ENCODE measurements around the gene DLGAP4.
"Not testable (repeated sequence)": the region's sequence is repeated elsewhere in the genome, so short reads cannot be mapped to it uniquely, and the experiment has no call there.

DLGAP4 gene

DNA sequence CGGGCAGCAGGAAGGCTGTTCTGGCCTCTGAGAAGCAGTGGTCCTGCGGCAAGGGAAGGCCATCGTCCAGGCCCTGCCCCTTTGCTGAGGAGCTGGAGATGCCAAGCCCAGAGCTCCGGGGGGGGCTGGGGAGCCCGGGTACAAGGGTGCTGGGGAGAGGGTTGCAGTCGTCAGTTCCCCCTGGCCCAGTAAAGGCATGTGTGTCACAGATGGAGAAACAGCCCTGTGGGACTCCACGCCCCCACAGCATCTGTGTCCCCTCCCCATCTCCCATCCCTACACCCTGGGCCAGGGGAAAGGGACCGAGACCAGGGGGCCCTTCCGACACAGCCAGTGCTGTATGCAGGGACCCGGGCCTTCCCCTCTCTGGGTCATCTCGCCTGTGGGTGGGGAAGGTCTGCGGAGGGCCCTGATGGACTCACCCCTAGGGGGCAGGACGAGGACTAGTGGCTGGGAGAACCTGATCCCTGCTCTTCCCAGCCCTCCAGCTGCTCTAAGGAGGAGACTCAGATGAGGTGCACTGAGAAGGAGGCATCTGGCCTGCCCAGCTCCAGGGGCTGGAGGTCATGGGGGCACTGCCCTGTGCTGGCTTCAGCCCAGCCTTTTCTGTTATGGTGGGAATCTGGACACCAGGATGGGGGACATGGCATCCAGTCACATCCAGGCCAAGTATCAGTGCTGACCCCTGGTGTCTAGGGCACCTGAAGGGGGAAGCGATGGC, 235.8 kb downstream of the DLGAP4 start:
- DNase-seq (ENCODE audit: low read depth), result no peak

DNA sequence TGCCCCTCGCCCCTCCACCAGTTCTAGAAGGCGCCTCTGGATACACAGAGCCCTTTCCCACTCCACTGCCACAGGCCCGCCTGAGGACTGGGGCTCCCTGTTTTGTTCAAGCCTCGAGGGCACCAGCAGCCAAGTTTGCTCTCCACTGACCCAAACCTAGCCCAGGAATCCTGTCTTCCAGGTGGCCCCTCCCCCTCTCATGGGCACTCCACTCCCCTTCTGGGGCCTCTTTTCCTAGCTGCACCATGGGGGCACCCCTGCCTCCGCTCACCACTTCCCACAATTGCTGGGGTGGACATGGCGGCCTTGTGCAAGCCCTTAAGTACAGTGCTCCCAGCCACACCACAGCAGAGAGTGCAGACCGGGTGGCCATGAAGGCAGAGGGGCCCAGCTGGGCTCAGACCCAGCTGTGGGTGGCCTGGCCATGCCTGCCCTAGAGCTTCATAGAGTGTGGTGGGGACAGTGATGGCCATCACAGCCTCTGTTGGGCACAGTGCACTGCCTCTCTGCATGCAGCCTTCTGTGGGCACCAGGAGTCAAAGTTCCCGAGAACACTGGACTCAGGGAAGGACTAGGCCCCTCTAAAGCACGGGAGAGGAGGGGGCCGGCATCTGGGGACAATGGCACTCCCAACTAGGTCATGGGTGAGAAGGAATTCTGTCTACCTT, 236.5 kb downstream of the DLGAP4 start:
- DNase-seq (ENCODE audit: low read depth), result no peak

DNA sequence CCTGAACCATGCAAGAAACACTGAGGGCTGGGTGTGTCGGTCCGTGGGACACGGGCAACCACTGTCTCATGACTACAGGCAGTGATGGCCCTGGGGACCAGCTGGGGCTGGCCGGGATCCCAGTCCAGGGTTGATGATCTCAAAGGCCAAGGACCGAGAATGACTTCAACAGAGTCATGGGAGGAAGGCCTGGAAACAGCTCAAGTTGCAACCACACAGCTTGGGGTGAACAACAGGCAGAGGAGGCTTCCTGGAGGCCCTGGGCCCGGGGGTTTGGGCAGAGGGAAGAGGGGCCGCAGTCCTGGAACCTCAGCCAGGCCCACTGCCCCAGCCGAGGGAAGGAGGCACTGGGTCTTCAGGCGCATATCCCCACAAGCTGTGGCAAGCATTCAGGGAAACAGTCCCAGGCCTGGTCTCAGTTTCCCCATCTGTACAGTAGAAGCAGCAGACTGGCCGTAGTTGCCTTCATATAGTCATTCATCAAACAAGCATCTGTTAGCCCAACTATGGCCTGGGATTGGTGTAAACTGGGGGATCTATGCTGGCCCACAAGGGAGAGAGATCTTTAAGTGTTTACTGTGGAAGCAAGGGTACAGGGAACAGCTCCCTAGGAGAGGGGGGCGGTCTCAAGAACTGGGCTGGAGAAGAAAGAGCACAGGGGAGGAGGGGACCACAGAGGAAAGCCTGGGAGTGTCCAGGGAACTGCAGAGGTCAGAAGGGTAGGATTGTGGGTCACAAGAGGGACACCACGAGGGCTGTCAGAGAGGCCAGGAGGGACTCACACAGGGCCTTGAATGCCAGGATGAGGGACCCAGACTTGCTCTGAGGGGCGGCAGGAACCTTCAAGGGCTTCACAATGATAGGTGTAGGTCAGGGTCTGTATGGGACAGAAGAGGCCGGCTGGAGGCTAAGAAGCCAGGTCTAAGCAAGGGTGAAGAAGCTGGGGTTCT, 237.3 kb downstream of the DLGAP4 start:
- DNase-seq (ENCODE audit: low read depth), result peak; percentile 45

DNA sequence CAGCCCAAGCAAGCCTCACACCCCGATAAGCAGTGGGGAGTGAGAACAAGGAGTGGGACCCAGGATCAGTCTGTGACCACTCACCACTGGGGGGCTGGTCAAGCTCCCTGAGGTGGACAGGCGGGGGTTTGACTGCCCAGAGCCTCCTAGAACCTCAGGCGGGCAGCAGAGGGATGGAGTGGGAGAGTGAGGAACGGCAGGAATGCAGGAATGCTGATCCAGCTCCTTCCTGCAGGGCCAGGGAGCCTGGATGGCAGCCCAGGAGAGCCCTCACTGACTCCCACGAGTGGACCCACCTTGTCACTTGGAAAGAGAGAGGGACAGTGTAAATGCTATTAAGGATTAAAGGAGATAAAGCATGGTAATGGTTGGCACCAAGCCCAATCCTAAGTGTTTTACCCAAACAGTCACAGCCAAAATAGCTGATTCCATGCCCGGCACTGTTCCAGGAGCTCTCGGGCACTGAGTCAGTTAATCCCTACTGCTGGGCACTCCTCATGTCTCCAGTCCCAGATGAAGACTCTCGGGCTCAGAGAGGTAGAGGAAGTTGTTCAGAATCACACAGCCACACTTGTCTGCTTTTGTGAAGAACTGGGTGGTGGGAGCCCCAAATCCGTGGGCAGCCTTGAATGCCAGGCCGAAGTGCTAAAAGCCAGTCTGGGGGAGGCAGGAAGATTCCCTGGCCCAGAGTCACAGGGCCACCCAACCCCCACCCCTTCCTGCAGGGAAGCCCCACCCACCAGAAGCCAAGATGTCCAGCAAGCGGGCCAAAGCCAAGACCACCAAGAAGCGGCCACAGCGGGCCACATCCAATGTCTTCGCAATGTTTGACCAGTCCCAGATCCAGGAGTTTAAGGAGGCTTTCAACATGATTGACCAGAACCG, 238.2 kb downstream of the DLGAP4 start:
- peak; percentile 29 for DNase-seq (ENCODE audit: low read depth)

DNA sequence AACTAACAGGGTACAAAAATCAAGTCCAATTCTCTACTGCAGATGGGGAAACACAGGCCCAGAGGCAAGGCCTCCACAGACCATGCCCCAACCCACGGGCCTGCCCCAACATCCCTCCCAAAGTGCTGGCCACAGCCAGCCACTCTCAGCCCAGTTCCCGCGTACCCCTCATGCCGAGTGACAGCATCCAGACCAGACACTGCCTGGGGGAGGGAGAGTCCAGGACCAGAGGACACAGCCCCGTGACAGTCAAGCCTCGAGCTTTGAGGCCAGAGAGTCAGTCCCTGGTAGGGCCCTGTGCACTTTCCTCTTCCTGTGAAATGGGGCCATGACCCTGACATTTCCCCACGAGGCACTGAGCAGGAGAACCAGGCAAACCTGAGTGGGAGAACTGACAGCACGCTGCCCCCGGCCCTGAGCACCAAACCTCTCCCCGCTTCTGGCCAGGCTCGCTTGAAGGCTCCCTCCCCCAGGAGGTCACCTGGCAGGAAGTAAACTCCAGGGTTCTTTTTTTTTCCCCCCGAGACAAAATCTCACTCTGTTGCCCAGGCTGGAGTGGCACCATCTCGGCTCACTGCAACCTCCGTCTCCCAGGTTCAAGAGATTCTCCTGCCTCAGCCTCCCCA, 240.1 kb downstream of the DLGAP4 start:
- no peak for DNase-seq (ENCODE audit: low read depth)

DNA sequence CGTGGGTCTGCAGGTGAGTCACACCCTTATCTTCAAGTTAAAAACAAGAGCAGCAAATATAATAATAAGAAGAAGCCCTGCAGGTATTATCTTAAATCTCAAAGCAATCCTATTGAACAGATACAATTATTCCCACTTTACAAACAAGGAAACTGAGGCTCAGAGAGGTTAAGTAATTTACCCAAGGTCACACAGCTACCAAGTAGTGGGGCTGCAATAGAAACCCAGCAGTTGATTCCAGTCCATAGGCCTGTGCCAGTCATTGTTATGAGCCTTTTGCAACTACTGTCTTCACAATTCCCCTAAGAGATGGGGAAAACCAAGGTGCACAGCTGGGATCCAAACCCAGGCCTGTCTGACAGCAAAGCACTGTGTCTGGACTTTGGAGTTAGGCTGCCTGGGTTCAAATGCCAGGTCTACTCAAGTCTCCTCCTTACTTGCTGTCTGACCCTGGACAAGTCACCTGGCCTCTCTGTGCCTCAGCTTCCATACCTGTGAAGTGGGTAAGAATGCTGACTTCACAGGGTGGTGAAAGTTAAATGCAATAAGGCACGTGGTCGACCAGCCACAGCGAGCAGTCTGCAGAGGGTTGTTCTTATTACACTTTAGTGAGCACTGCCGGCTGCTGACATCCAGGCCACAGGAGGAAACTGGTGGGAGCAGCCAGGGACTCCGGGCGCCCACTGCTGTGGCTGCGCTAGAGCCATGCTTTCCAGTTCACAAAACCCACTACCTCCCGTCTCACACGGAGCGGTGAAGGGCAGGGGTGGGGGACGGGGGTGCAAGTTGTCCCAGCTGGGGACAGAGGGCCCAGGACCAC, 241.3 kb downstream of the DLGAP4 start:
- no peak for DNase-seq (ENCODE audit: low read depth)

DNA sequence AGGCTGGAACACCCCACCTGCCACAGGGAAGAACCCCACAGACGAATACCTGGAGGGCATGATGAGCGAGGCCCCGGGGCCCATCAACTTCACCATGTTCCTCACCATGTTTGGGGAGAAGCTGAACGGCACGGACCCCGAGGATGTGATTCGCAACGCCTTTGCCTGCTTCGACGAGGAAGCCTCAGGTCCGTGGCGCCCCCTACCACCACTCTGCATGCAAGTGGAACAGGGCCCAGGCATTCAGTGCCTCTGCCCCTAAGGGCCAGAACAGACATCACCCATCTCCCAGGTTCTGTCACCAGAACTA, 241.8 kb downstream of the DLGAP4 start:
- no peak for DNase-seq (ENCODE audit: low read depth)

DNA sequence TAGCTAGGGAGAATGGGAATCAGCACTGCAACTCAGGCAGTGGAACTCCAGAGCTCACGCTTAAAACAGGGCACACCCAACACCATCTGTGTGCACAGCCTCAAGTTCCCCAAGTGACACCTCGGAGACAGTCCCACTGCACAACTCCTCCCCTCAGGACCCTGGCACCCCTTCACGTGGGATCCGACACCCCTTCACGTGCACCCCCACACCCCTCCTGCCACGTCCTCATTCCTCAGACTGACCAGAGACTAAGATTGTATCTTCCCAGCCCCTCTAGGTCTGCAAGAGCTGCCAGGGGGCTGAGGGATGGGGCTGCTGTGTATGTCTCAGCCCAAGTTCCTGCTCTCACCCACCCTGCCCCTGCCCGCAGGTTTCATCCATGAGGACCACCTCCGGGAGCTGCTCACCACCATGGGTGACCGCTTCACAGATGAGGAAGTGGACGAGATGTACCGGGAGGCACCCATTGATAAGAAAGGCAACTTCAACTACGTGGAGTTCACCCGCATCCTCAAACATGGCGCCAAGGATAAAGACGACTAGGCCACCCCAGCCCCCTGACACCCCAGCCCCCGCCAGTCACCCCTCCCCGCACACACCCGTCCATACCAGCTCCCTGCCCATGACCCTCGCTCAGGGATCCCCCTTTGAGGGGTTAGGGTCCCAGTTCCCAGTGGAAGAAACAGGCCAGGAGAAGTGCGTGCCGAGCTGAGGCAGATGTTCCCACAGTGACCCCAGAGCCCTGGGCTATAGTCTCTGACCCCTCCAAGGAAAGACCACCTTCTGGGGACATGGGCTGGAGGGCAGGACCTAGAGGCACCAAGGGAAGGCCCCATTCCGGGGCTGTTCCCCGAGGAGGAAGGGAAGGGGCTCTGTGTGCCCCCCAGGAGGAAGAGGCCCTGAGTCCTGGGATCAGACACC, 242.8 kb downstream of the DLGAP4 start:
- DNase-seq (ENCODE audit: low read depth), result no peak

DNA sequence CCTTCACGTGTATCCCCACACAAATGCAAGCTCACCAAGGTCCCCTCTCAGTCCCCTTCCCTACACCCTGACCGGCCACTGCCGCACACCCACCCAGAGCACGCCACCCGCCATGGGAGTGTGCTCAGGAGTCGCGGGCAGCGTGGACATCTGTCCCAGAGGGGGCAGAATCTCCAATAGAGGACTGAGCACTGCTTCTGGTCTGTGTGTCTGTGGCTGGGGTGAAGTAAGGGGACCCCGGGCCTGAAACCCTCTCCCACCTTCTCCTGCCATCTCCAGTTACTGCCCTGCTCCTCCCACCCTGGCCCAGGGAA, 243.4 kb downstream of the DLGAP4 start:
- no peak for DNase-seq (ENCODE audit: low read depth)

DNA sequence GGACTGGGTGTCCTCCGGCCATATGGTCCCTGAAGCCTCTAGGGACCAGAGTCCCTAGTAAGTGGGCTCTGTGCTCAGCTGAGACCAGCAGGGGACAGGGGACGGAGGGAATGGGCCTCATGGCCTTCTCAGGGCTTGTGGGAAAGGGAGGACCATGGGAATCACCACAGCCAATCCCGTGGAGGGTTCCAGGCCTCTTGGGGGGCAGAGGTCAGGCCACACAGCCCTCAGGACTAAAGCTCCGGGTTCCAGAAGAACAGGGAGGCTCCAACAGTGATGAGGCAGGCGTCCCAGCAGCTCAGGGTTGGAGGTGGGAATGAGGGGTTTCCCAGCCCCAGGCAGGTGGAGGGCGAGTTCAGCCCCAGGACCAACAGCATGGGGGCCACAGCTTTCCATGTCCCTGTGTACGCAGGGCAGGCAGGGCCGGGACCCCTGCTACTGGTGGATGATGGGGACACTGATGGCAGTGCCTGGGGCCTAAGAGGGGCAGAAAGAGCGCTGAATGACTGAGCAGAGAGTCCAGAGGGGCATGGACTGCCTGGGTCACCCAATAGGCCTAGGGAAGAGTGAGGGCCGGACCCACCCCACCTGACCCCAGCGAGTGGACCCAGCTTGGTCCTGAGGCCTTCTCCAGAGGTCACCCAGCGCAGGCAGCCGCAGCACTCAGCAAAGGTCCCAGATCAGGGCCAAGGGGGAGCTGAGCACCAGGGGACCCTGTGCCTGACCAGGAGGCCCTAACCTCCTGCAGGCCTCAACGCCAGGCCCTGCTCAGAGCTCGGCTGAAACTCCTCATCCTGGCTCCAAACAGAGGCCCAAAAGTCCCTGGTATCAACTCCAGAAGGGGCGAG, 244.0 kb downstream of the DLGAP4 start:
- no peak for DNase-seq (ENCODE audit: low read depth)

DNA sequence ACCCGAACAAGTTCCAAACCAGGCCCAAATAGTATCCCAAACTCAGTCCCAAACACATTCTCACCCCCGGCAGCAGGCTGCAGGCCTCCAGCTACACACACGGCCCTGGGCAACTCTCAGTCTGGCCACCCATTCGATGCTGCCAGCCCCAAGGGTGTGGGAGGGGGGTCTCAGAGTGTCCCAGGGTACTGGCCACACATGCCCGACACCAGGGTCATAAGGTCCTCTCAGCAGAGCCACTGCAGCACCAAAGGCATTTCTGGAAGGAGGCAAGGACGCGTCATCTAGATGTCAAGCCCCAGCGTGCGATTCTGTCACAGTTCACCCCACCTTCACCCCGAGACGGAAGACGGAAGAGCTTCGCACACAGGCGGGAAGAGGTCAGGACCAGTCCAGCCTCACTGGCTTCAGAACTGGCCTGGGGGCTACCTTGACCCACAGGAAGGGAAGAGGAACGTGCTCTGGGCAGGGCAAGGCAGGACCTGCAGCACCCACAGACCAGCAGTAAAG, 244.7 kb downstream of the DLGAP4 start:
- no peak for DNase-seq (ENCODE audit: low read depth)

DNA sequence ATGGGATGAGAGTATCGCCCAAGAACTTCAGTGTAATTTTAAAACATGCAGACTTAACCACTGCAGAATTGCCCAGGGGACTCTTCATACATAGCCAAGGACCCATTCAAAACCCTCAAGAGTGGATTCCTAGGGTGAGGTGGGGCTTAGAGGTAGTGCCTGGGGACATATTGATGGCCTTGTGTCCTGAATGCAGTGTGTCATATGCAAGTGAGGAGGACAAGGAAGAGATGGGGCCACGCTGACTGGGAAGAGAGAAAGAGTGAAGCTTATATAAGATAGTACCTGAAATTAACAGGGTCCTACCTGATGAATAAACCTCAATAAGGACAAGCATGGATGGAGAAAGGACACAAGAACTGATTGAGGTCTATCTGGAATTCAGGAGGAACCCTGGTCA, 249.1 kb downstream of the DLGAP4 start:
- no peak for DNase-seq (ENCODE audit: low read depth)

DNA sequence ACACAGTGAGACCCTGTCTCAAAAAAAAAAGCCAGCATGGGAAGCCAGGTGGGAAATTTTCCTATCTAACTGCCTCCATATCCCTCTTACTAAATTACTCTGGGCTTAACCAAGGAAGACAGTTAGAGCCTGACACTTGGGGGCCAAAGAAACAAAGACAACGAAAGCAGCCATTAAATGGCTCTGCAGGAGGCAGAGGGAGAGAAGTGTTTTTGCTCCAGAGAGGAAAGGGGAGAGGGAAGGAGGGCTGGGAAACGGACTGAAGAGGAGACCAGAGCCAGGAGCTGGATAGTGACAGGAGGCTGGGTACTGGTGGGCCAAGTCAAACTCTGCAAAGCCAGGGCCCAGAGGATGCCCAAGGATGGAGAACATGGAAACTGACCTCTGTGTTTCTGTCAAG, 256.6 kb downstream of the DLGAP4 start:
- DNase-seq (ENCODE audit: low read depth), result no peak

DNA sequence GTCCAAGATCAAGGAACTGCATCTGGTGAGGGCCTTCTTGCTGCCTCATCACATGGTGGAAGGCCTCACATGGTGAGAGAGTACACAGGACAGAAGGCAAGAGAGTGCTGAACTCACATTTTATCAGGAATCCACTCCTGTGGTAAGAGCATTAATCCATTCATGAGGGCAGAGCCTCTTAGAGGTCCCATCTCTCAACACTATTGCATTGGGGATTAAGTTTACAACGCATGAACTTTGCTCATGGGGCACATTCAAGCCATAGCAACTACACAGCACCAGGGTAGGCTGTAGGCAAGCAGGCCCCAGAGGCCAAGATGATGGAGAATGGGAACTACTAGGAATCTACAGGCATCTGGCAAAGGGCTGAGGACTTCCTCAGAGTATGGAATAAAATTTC, 257.2 kb downstream of the DLGAP4 start:
- no peak for DNase-seq (ENCODE audit: low read depth)

DNA sequence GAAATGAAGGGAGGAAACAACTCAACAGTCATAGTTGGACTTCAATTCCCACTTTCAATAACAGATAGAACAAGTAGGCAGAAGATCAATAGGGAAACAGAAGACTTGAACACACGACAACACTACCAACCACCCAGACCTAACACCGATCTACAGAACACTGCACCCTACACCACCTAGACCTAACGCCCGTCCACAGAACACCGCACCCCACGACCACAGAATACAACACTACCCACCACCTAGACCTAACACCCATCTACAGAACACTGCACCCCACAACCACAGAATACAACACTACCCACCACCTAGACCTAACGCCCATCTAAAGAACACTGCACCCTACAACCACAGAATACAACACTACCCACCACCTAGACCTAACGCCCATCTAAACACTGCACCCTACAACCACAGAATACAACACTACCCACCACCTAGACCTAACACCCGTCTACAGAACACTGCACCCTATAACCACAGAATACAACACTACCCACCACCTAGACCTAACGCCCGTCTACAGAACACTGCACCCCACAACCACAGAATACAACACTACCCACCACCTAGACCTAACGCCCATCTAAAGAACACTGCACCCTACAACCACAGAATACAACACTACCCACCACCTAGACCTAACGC, 258.1 kb downstream of the DLGAP4 start:
- DNase-seq (ENCODE audit: low read depth), result not testable (repeated sequence)

DNA sequence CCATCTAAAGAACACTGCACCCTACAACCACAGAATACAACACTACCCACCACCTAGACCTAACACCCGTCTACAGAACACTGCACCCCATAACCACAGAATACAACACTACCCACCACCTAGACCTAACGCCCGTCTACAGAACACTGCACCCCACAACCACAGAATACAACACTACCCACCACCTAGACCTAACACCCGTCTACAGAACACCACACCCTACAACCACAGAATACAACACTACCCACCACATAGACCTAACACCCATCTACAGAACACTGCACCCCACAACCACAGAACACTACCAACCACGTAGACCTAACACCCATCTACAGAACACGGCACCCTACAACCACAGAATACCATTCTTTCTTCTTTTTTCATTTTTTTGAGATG, 258.6 kb downstream of the DLGAP4 start:
- DNase-seq (ENCODE audit: low read depth), result not testable (repeated sequence)

DNA sequence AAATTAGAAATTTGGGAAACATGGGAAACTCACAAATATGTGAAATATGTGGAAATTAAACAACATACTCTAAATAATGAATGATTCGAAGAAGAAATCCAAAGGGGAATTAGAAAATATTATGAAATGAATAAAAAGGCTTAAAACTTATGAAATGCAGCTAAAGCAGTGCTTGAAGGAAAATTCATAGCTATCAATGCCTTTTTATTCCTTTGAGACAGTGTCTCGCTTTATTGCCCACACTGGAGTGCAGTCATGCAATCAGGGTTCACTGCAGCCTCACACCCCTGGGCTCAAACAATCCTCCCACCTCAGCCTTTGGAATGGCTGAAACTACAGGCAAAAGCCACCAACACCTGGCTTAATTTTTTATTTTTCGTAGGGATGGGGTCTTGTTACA, 259.4 kb downstream of the DLGAP4 start:
- no peak for DNase-seq (ENCODE audit: low read depth)

DNA sequence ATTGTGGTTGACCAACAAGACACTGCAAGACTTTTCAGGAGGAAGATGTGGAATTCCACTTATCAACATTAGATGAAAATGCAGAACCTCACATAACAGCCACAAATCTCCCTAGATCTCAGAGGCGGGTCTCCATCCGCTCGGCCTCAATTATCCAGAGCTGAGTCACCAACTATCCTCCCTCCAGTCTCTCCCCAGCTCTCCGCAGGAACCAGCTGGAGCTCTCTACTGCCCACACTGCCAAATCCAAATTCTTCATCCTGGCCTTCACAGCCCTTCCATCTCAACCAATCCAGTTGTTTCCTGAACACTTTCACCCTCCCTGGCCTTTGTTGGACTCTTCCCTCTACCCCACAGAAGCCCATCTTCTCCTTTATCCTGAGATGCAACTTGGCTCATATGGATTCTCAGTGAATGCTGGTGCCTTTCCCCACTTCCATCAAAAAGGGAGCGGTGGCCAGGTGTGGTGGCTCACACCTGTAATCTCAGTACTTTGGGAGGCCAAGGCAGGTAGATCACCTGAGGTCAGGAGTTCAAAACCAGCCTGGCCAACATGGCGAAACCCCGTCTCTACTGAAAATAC, 263.8 kb downstream of the DLGAP4 start:
- DNase-seq (ENCODE audit: low read depth), result no peak

Data from fibroblast of the conjunctiva (primary cell).